GM19463 (cell line): ENCODE results near the gene RNF220.

Experiments used
- ATAC-seq: cut with Tn5 transposase; IDR thresholded peaks from one replicate; pipeline ENCODE4 v1.9.1; 2021; ENCODE audit warnings: mild to moderate bottlenecking, moderate library complexity; ENCODE audit not compliant: unreplicated experiment

Gene RNF220

GRCh38 chr1:44406737-44407429 is 1.8 kb downstream of the RNF220 start:
- no peak for ATAC-seq

GRCh38 chr1:44407430-44408211 is 2.6 kb downstream of the RNF220 start:
- ATAC-seq, result no peak

DNA sequence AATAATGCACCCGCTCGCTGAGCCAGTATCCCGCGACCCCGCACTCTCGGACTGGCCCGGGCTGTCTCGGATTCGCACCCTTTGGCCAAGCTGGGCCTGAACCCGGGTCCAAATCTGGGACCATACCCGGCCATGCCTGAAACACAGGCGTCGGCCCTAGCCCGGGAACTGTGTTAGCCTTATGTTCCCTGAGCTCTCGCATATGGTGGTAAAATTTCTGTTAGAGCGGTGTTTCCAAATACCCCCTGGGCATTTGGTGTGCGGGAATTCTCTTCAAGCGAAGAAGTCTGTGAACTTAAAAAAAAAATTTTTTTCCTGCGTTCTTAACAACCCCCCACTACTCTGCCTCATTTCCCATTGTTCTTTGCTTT is 3.1 kb downstream of the RNF220 start:
- ATAC-seq, result no peak

DNA sequence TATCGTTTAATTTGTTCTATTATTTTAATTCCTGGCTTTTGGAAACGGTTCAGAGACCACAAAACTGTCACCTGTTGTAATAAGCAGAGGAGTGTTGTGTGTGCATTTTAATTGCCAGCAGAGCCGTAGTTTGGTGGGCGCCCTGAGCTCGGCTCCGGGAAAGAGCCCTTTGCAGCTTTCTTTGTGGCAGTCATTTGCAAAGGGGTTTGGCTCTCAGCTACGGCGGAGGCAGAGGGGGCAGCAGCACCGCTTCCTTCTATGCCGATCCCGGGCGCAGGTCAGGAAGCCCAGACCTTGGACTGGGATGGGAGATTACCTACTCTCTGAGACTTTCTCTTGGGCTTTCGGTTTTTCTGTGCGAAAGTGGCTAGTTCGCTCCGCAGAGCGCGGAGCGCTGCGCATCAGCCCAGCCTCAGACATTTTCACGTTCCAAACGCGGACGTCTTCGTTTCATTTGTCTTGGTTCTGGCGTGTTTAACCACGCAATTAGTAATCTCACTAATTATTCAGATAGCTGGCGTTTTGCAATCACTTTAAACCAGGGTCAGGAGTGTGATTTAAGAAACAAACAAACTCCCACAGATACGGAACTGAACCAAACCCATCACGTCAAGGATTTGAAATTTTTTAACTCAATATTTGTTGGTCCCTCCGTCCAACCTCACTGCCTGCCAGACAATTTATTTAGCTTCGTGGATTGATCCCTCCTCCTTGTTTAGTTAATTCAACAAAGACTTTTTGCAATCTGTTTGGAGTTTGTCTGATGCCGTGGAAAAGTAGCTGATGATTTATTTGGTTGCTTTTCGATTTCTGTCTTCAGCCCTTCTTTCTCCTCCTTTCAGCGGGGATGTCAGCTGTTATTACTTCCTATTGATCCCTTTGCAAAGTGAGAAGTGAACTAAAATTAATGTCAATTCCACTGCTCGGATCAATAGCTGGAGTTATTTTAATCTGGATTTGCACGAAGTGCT is 3.9 kb downstream of the RNF220 start:
- no peak for ATAC-seq

DNA sequence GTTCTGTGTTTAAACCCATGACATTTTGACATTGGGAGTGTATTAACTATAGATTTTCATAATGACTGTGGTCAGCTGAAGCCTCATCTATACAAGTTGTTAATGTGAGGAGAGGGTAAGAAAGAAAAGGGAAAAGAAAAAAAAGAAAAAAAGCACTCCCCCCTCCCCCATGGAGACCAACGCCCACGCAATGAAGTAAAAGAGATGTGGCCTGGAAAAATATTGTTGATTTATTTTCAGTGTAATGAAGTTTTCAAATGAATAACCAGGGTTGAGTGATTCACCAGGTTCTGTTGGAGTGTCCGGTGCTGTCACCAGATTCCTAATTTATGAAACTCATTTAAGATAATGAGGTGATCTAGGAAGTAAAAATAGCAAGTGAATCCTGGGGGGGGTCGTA is 4.7 kb downstream of the RNF220 start:
- ATAC-seq, result no peak

- no peak for ATAC-seq
These were observed 6.8 kb downstream of the RNF220 start for GRCh38 chr1:44411861-44412260.

GRCh38 chr1:44412601-44413000 is 7.5 kb downstream of the RNF220 start:
- no peak for ATAC-seq

GRCh38 chr1:44413740-44414139 is 8.7 kb downstream of the RNF220 start:
- no peak for ATAC-seq

DNA sequence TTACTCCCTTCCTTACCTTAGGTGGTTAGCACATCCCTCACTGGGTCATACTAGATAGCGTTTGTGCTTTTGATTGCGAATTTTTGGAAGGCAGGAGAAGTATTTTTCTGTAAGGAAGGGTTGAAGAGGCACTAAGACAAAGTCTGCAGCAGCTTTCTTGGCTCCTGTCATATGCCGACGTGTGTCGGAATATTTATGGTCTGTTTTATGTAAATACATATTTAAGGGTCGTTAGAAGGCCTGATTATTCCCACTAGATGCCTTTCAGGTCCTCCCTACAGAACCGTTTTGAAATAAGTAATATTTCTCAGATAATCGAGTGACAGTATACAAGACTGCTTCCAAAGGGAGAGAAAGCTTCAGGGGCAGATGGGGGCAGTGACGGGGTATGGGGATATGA is 10.0 kb downstream of the RNF220 start:
- ATAC-seq, result no peak

GRCh38 chr1:44416408-44416807 is 11.4 kb downstream of the RNF220 start:
- ATAC-seq, result no peak

GRCh38 chr1:44417351-44418021 is 12.4 kb downstream of the RNF220 start:
- no peak for ATAC-seq

- no peak for ATAC-seq
These were observed 13.1 kb downstream of the RNF220 start for GRCh38 chr1:44418022-44418673.

DNA sequence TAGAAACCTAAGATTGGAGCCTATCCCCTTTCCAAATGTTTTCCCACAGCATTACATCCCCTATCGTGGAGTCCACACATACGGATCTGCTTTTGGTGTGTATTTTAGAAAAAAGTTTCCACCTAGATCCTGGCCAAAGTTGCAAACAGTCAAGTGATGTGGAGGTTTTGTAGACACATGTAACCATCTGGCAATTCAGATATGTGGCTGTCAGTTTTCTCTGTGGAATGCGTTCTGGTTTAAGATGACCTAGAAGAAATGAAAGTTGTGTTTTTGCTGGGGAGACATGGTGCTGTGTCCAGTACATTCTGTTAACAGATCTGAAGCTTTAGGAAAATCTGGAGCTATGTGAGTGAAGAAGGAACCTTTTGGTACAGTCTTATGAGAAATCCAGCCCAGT is 14.8 kb downstream of the RNF220 start:
- no peak for ATAC-seq

GRCh38 chr1:44420535-44420934 is 15.5 kb downstream of the RNF220 start:
- no peak for ATAC-seq

GRCh38 chr1:44421446-44421884 is 16.4 kb downstream of the RNF220 start:
- no peak for ATAC-seq

GRCh38 chr1:44422161-44422560 is 17.1 kb downstream of the RNF220 start:
- no peak for ATAC-seq

DNA sequence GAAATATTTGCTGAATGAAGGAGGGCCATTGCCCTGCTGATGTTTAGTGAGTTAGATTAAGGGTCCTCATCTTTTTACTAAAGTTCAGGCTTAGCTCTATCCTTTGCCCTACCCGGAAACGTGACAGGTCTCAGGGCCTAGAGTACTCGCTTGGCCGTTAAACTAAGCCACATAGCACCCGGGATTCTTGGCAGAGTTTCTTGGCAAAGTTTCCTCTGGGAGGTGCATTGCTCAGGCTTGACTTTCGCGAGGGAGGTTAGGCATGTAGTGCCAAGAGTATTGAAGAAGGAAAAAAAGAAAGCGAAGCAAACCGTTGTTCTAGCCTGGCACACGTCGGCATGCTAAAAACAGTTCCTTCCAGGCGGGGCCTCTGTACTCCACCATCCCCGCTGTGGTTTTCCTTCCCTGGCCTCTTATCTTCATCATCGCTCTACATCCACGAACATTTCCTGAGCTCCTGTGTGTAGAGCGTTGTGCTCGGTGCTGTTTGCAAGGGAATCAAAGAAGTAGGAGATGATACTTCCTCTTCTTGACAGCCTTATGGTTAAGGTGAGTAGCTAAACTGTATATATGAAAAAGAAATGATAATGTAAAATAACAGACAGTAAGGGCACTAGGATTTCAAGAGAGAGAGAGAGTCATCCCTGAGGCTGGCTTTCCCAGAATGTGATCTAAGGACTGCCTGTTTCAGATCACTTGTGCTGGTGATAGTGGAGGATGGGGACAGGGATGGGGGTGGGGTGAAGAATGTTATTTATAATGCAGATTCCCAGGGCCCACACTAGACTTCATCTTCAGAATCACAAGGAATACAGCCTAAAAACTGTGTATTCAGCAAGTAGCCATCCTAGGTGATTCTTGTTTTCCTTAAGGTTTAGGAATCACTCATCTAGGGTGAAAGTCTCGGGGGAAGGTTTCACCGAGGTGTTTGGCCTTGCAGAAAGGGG is 18.8 kb downstream of the RNF220 start:
- ATAC-seq, result no peak

GRCh38 chr1:44424747-44425146 is 19.7 kb downstream of the RNF220 start:
- no peak for ATAC-seq
